Tibial artery (tissue), 4 donors: ENCODE results near the gene PLGRKT.
"Not testable (repeated sequence)": the region's sequence is repeated elsewhere in the genome, so short reads cannot be mapped to it uniquely, and the experiment has no call there.

Experiments
- DNase-seq, 2 donors: peaks; one replicate each; pipeline ENCODE4 v3.0.0-alpha.2; 2019
- H3K27ac ChIP-seq, 2 donors: fragments of 200-600 bp; sonication (generic) in 1 of 2; 1 replicate in 1 of 2; 2 replicates in 1 of 2; pipeline ENCODE4 v1.5.1; 2018 to 2019; ENCODE audit warnings: mild to moderate bottlenecking in 1 of 2
- H3K27me3 ChIP-seq, 2 donors: fragments of 200-600 bp; sonication (generic) in 1 of 2; one replicate each; pipeline versions ENCODE4 v1.5.1 to v1.6.0; 2016 to 2019
- H3K36me3 ChIP-seq, 3 donors: fragments of 200-600 bp; sonication (generic) in 2 of 3; one replicate each; pipeline ENCODE4 v1.5.1; 2016 to 2019; ENCODE audit warnings: mild to moderate bottlenecking in 2 of 3
- H3K4me1 ChIP-seq, 4 donors: fragments of 200-600 bp; sonication (generic) in 2 of 4; 1 replicate in 3 of 4; 2 replicates in 1 of 4; pipeline ENCODE4 v1.5.1; 2016 to 2019
- H3K4me3 ChIP-seq, 2 donors: fragments of 200-600 bp; sonication (generic) in 1 of 2; 1 replicate in 1 of 2; 2 replicates in 1 of 2; pipeline ENCODE4 v1.5.1; 2018 to 2019; ENCODE audit warnings: mild to moderate bottlenecking in 2 of 2
- H3K9me3 ChIP-seq, 3 donors: fragments of 200-600 bp; sonication (generic) in 1 of 3; one replicate each; pipeline ENCODE4 v1.5.1; 2016 to 2019
- intact Hi-C: fragments of 100-400 bp; cut with DNase I; formaldehyde crosslinking; loops from one replicate; pipeline ENCODE4 v1.15.0; 2023; ENCODE audit warnings: low total_unique reads
- TF ChIP-seq, protein P1 (sequence below), 2 experiments: fragments of 200-600 bp in 1 of 2; fragments of 450-650 bp in 1 of 2; IDR thresholded peaks; one replicate each; pipeline ENCODE4 v1.5.1; 2017 to 2019; ENCODE audit warnings: antibody characterized with exemption in 2 of 2, mild to moderate bottlenecking in 1 of 2, moderate library complexity in 1 of 2

PLGRKT gene

DNA sequence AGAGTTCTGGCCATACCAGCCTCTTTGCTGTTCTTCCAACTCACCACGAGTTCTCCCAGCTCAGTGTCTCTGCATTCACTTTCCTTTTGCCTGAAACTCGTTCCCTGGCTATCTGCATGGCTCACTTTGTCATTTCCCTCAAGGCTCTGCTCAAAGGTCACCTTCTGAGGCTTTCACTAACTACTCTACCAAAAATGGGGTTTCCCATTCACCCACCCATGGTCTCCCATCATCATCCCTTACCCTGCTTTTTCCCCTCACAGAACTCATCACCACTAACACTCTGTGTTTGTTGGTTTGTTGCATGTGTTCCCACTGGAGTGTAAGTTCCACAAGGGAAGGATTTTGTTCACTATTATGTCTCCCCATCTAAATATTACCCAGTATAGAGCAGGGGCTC is 16.6 kb downstream of the PLGRKT start:
- Histone ChIP-seq H3K27me3 (no peaks in the 10 kb centered on the region), H3K9me3 (no peaks in the 10 kb centered on the region), H3K27ac (no peak overlapping the region), H3K36me3 (peaks cover 0 to 10% (median 9%) of the 10 kb centered on the region in 3 donors), H3K4me3 (no peak overlapping the region), H3K4me1 (no peaks in the 10 kb centered on the region)
- DNase-seq: no peak
- TF ChIP-seq, protein P1, sequence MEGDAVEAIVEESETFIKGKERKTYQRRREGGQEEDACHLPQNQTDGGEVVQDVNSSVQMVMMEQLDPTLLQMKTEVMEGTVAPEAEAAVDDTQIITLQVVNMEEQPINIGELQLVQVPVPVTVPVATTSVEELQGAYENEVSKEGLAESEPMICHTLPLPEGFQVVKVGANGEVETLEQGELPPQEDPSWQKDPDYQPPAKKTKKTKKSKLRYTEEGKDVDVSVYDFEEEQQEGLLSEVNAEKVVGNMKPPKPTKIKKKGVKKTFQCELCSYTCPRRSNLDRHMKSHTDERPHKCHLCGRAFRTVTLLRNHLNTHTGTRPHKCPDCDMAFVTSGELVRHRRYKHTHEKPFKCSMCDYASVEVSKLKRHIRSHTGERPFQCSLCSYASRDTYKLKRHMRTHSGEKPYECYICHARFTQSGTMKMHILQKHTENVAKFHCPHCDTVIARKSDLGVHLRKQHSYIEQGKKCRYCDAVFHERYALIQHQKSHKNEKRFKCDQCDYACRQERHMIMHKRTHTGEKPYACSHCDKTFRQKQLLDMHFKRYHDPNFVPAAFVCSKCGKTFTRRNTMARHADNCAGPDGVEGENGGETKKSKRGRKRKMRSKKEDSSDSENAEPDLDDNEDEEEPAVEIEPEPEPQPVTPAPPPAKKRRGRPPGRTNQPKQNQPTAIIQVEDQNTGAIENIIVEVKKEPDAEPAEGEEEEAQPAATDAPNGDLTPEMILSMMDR (IDR thresholded peaks at IDR 0.05): no peak
- intact Hi-C loops: no loop called here

- no peaks in the 10 kb centered on the region for H3K27me3 ChIP-seq
- TF ChIP-seq, protein P1 (IDR thresholded peaks at IDR 0.05): no peak
- intact Hi-C loops: no loop called here
- no peaks in the 10 kb centered on the region for H3K9me3 ChIP-seq
- no peaks in the 10 kb centered on the region for H3K4me1 ChIP-seq
- H3K4me3 ChIP-seq: no peak overlapping the region
- peaks cover 0 to 10% (median 9%) of the 10 kb centered on the region in 3 donors for H3K36me3 ChIP-seq
- H3K27ac ChIP-seq: no peak overlapping the region
- DNase-seq: no peak
Measured at GRCh38 chr9:5419987-5420386, 17.7 kb downstream of the PLGRKT start.

GRCh38 chr9:5418481-5418880 is 19.2 kb downstream of the PLGRKT start:
- TF ChIP-seq, protein P1 (IDR thresholded peaks at IDR 0.05): no peak
- no peak overlapping the region for H3K4me3 ChIP-seq
- DNase-seq: no peak
- H3K36me3 ChIP-seq: peaks cover 0 to 11% (median 10%) of the 10 kb centered on the region in 3 donors
- no peaks in the 10 kb centered on the region for H3K4me1 ChIP-seq
- intact Hi-C loops: no loop called here
- no peaks in the 10 kb centered on the region for H3K27me3 ChIP-seq
- peaks cover 0 to 1% (median 0%) of the 10 kb centered on the region in 3 donors for H3K9me3 ChIP-seq
- no peak overlapping the region for H3K27ac ChIP-seq

- Histone ChIP-seq H3K4me3 (no peak overlapping the region), H3K27ac (no peak overlapping the region), H3K36me3 (peaks cover 0 to 14% (median 14%) of the 10 kb centered on the region in 3 donors), H3K27me3 (no peaks in the 10 kb centered on the region), H3K9me3 (peaks cover 0 to 5% (median 0%) of the 10 kb centered on the region in 3 donors), H3K4me1 (no peaks in the 10 kb centered on the region)
- TF ChIP-seq, protein P1 (IDR thresholded peaks at IDR 0.05): no peak
- intact Hi-C loops: no loop called here
- DNase-seq: no peak
Measured at GRCh38 chr9:5416953-5417352, 20.8 kb downstream of the PLGRKT start.

DNA sequence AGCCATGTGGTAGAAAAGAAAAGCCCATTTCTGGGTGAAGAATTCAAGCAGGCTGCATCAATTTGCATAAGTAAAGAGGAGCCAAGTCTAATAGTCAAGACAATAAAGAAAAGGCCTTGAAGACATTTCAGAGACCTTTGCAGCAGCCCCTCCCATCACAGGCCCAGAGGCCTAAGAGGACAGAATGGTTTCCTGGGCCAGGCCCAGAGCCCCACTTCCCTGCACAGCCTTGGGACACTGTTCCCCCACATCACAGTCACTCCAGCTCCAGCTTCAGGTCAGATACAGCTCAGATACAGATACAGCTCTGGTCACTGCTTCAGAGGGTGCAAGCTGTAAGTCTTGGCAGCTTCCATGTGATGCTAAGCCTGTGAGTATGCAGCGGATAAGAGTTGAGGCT is 29.1 kb downstream of the PLGRKT start:
- H3K4me1 ChIP-seq: no peaks in the 10 kb centered on the region
- H3K27ac ChIP-seq: no peak overlapping the region
- no peak for DNase-seq
- H3K4me3 ChIP-seq: no peak overlapping the region
- no peaks in the 10 kb centered on the region for H3K27me3 ChIP-seq
- H3K9me3 ChIP-seq: peaks cover 5 to 45% (median 27%) of the 10 kb centered on the region in 3 donors
- TF ChIP-seq, protein P1 (IDR thresholded peaks at IDR 0.05): no peak
- peaks cover 8 to 20% (median 10%) of the 10 kb centered on the region in 3 donors for H3K36me3 ChIP-seq
- intact Hi-C loops: no loop called here

DNA sequence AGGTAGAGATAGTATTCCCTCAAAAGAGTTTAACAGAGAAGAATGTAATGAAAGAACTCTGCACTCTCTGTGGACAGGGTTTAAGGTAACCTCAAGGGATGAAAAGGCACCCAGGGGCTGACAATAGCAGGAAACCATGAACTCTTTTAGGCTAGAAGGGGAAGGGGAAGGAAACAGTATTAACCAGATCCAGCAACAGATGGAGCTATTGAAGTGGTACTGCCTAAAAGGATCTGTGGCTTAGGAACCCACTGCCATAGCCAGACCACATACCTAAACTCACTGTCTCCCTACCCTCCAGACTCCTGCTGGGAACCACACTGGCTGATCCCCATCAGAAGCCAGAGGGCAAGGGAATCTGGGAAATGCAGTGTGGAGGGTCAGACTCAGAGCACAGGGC is 35.5 kb downstream of the PLGRKT start:
- H3K27me3 ChIP-seq: no peaks in the 10 kb centered on the region
- peaks cover 0 to 19% (median 11%) of the 10 kb centered on the region in 3 donors for H3K9me3 ChIP-seq
- no peaks in the 10 kb centered on the region for H3K4me1 ChIP-seq
- TF ChIP-seq, protein P1 (IDR thresholded peaks at IDR 0.05): no peak
- DNase-seq: no peak
- no peak overlapping the region for H3K27ac ChIP-seq
- peaks cover 0 to 6% (median 0%) of the 10 kb centered on the region in 3 donors for H3K36me3 ChIP-seq
- H3K4me3 ChIP-seq: no peak overlapping the region
- intact Hi-C loops: no loop called here

- H3K9me3 ChIP-seq, H3K27me3 ChIP-seq, DNase-seq, H3K4me1 ChIP-seq, intact Hi-C loops, H3K36me3 ChIP-seq, H3K27ac ChIP-seq, H3K4me3 ChIP-seq: not testable (repeated sequence)
Measured at GRCh38 chr9:5397547-5397946, 40.2 kb downstream of the PLGRKT start.
